Muscle layer of duodenum (tissue), 2 donors: Measurements from ENCODE around the gene PPP1CC.
"Not testable (repeated sequence)": the region's sequence is repeated elsewhere in the genome, so short reads cannot be mapped to it uniquely, and the experiment has no call there.

ENCODE experiments used
- H3K27ac ChIP-seq: one replicate; pipeline ENCODE4 v1.7.0; 2013; ENCODE audit warnings: mild to moderate bottlenecking, low read length
- H3K27me3 ChIP-seq: one replicate; pipeline ENCODE4 v1.7.0; 2013; ENCODE audit warnings: low read depth, mild to moderate bottlenecking, control low read depth, low read length
- H3K36me3 ChIP-seq, 2 donors: one replicate each; pipeline ENCODE4 v1.7.0; 2013; ENCODE audit warnings: low read length in 2 of 2, control low read depth in 1 of 2, mild to moderate bottlenecking in 1 of 2; ENCODE audit not compliant: insufficient read depth in 2 of 2, control insufficient read depth in 1 of 2
- H3K4me1 ChIP-seq, 2 donors: one replicate each; pipeline ENCODE4 v1.7.0; 2013; ENCODE audit warnings: low read length in 2 of 2, mild to moderate bottlenecking in 2 of 2, control low read depth in 1 of 2, moderate library complexity in 1 of 2; ENCODE audit not compliant: insufficient read depth in 2 of 2, control insufficient read depth in 1 of 2
- H3K4me3 ChIP-seq, 2 donors: one replicate each; pipeline ENCODE4 v1.7.0; 2013; ENCODE audit warnings: low read length in 2 of 2, low read depth in 1 of 2, mild to moderate bottlenecking in 1 of 2
- H3K9me3 ChIP-seq, 2 donors: one replicate each; pipeline ENCODE4 v1.7.0; 2013; ENCODE audit warnings: low read length in 2 of 2, control low read depth in 1 of 2, mild to moderate bottlenecking in 1 of 2; ENCODE audit not compliant: control insufficient read depth in 1 of 2
- donor health status: healthy.

PPP1CC gene

DNA sequence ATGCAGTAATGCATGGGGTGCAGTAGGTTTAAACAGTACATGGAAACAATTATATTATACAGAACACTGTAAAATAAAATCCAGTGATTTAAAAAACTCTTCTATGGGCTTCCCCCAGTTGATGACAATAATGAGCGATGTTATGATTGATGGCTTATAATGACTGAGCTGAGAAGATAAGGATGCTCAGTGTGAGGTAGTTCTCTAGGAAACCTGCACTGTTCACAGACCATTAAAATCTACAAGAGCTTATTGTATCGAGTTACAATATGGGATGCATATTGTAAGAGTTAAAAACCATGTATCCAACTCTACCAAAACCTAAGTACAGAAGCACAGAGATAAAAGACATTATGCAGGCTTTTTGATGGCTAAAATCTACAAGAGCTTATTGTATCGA, 19.8 kb downstream of the PPP1CC start:
- H3K27ac ChIP-seq, H3K4me3 ChIP-seq, H3K9me3 ChIP-seq, H3K4me1 ChIP-seq, H3K27me3 ChIP-seq: not testable (repeated sequence)
- peaks cover 74 to 92% of the 10 kb centered on the region in 2 donors for H3K36me3 ChIP-seq

DNA sequence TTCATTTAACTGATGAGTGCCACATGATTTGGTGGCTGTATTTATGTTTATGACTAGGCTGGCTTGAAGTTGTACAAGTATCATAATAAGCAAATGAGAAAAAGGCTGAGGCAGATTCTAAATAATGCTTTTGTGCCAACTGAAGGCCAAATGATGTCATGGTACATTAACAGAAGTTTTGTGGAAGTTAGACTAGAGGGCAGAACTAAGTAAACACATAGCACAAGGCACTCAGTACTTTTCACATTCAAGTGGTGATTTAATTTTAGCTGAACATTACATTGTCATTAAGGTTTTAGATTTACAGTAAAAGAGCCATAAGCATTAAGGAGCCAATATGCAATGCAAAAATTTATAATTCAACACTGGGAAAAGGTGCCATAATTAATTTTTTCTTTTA, 21.1 kb downstream of the PPP1CC start:
- peaks cover 71 to 91% of the 10 kb centered on the region in 2 donors for H3K36me3 ChIP-seq

DNA sequence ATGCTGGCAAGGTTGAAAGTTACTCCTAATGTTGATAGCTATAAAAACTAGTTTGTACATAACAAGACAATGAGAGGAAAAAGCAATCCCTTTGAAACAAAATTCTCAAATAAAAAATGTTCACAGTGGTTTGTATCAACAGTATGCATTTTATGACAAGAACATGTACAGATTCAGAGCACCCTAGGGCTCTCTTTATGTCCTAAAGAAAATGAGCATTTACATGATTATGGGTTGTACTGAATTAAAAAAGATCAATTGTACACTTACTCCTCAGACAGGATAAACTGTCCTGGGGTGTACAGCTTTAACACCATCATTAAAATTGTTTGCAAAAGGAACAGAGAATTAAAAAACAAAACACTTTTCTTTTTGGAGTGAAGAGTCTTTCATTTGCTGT, 22.2 kb downstream of the PPP1CC start:
- H3K27me3 ChIP-seq = no peaks in the 10 kb centered on the region
- no peak overlapping the region for H3K4me3 ChIP-seq
- H3K27ac ChIP-seq = no peak overlapping the region
- no peaks in the 10 kb centered on the region for H3K4me1 ChIP-seq
- peaks cover 63 to 83% of the 10 kb centered on the region in 2 donors for H3K36me3 ChIP-seq
- H3K9me3 ChIP-seq = no peaks in the 10 kb centered on the region

More for the DNA sequence above, 21.1 kb downstream of the PPP1CC start:
- Histone ChIP-seq H3K27me3 (no peaks in the 10 kb centered on the region), H3K4me3 (no peak overlapping the region), H3K27ac (no peak overlapping the region), H3K4me1 (no peaks in the 10 kb centered on the region), H3K9me3 (no peaks in the 10 kb centered on the region)

DNA sequence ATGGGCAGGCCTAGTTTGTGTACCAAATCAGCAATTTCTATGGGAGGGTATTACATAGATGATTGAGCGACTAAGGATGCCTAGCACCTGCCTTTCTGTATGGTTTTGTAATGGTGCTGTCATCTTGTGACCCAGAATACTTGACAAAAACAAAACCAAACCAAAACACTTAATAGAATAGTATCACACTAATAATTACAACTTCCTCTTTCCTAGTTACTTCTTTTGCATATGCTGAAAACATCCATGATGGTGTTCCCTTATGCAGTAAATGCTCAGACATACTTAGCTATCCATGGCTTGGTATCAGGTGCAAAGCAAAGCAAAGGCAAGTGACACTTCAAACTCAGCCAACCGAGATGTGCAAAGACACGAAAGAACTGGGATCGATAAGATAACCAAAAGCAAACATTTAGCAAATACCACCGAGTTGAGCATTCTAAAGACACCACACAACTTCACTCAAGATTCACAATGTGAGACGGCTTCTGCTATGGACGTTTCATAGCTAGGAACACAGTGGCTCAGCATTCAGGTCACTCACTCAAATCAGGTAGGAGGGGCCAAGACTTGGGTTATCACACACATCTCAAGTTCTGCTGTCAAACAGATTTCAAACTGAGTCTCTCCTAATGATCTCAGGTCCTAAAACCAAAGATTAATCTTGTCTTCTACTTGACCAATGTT, 24.3 kb downstream of the PPP1CC start:
- H3K4me1 ChIP-seq = no peaks in the 10 kb centered on the region
- no peaks in the 10 kb centered on the region for H3K27me3 ChIP-seq
- H3K9me3 ChIP-seq = no peaks in the 10 kb centered on the region
- no peak overlapping the region for H3K27ac ChIP-seq
- H3K36me3 ChIP-seq = peaks cover 51 to 62% of the 10 kb centered on the region in 2 donors
- no peak overlapping the region for H3K4me3 ChIP-seq

DNA sequence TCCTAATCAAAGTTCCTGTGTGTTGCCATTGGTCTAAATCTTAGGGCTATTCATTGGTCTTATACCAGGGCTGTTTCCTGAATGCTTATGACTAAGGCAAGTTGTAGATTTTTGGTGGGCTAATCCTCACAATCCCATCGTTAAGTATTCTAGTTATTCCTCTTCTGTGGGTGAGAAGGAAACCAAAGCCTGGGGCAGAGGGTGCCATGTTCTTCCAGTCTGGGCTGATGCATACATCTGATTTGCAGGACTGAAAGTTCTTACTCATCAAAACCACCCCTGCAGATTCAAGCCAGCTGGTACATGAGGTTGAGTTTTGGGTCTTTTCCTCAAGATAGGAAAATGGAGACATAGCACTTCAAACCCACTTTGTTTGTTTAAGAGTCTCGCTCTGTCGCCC, 25.7 kb downstream of the PPP1CC start:
- no peaks in the 10 kb centered on the region for H3K27me3 ChIP-seq
- no peak overlapping the region for H3K27ac ChIP-seq
- no peaks in the 10 kb centered on the region for H3K4me1 ChIP-seq
- H3K9me3 ChIP-seq = no peaks in the 10 kb centered on the region
- no peak overlapping the region for H3K4me3 ChIP-seq
- H3K36me3 ChIP-seq = peaks cover 45 to 48% of the 10 kb centered on the region in 2 donors

DNA sequence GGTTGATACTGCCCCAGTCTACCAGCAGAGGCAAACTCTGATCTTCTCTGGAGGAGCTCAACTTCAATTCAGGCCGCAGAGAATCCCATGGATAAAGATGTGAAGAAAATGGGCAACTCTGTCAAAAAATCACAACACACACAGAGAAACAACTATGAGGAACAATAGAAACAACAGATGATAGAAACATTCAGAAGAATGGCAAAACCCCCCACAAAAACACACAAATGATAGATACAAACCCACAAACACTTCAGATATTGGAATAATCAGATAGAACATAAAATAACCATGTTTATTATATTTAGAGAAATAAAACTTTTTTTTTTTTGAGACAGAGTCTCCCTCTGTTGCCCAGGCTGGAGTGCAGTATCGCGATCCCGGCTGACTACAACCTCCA, 33.8 kb downstream of the PPP1CC start:
- Histone ChIP-seq H3K9me3 (no peaks in the 10 kb centered on the region), H3K27ac (no peak overlapping the region), H3K27me3 (no peaks in the 10 kb centered on the region), H3K4me1 (no peaks in the 10 kb centered on the region), H3K4me3 (no peak overlapping the region), H3K36me3 (no peaks in the 10 kb centered on the region)

DNA sequence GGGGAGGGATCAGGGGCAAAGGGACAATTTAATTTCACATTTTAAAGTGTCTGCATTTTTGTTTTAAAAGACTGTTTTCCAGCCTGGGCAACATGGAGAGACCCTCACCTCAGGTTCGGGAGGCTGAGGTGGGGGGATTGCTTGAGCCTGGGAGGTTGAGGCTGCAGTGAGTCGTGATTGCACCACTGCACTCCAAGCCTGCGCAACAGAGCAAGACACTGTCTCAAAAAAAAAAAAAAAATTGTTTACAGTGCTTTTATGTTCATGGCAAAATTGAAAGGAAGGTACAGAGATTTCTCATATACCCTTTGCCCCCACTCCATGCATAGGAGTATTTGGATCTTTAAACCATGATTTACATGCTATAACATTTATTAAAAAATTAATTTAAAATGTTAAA, 37.4 kb downstream of the PPP1CC start:
- no peak overlapping the region for H3K4me3 ChIP-seq
- H3K9me3 ChIP-seq = no peaks in the 10 kb centered on the region
- no peak overlapping the region for H3K27ac ChIP-seq
- no peaks in the 10 kb centered on the region for H3K36me3 ChIP-seq
- H3K27me3 ChIP-seq = no peaks in the 10 kb centered on the region
- no peaks in the 10 kb centered on the region for H3K4me1 ChIP-seq

DNA sequence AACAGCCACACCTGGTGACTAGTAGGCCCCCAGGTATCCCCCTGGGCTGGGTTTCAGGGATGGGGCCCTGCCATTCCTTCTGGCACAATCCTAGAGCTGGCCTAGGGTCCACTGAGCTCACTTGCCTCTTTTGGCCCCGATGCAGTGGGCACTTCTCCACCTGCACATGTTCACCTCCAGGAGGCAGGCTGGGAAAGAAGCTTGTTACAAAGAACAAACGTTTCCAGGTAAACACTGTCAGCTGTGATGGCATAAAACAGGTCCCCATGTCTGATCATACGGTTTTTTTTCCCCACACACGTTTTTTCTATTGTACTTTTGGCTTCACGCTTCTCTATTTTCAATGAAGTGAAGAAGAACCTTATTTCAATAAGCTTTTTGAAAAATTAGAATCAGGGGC, 37.9 kb downstream of the PPP1CC start:
- H3K27me3 ChIP-seq = no peaks in the 10 kb centered on the region
- H3K9me3 ChIP-seq = no peaks in the 10 kb centered on the region
- no peak overlapping the region for H3K27ac ChIP-seq
- no peak overlapping the region for H3K4me3 ChIP-seq
- no peaks in the 10 kb centered on the region for H3K4me1 ChIP-seq
- H3K36me3 ChIP-seq = no peaks in the 10 kb centered on the region

DNA sequence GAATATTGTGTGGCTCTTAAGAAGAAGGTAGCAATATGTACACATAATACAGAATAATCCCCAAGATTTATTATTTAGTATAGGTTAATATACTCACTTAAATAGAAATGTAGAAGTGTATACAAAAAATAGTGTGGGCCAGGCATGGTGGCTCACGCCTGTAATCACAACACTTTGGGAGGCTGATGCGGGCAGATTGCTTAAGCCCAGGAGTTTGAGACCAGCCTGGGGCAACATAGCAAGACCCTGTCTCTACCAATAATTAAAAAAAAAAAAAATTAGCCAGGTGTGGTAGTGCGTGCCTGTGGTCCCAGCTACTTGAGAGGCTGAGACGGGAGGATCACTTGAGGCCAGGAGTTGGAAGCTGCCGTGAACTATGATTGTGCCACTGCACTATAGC, 38.5 kb downstream of the PPP1CC start:
- no peak overlapping the region for H3K4me3 ChIP-seq
- H3K27me3 ChIP-seq = no peaks in the 10 kb centered on the region
- no peak overlapping the region for H3K27ac ChIP-seq
- H3K36me3 ChIP-seq = no peaks in the 10 kb centered on the region
- H3K4me1 ChIP-seq = peaks cover 0 to 1% of the 10 kb centered on the region in 2 donors
- H3K9me3 ChIP-seq = no peaks in the 10 kb centered on the region

DNA sequence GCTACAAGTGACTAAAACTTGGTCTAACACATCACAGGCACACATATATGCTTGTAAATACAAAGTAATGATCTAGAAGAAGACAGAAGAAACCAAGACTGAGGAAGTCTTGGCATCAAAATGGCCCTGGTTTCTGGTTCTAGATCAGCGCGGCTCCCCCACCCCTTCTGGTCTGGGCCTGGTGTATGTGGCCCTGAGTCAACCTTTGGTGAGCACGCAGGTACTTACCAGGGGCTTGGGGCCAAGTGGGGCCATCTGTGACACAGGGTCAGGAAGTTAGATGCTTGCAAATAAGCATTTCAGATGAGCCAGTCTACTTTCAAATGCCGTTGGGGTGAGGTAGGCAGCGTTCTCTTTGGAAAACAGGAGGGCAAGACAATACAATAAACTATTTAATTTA, 40.6 kb downstream of the PPP1CC start:
- Histone ChIP-seq H3K9me3 (no peaks in the 10 kb centered on the region), H3K27me3 (no peaks in the 10 kb centered on the region), H3K36me3 (no peaks in the 10 kb centered on the region), H3K4me3 (no peak overlapping the region), H3K27ac (no peak overlapping the region), H3K4me1 (peaks cover 0 to 15% of the 10 kb centered on the region in 2 donors)

DNA sequence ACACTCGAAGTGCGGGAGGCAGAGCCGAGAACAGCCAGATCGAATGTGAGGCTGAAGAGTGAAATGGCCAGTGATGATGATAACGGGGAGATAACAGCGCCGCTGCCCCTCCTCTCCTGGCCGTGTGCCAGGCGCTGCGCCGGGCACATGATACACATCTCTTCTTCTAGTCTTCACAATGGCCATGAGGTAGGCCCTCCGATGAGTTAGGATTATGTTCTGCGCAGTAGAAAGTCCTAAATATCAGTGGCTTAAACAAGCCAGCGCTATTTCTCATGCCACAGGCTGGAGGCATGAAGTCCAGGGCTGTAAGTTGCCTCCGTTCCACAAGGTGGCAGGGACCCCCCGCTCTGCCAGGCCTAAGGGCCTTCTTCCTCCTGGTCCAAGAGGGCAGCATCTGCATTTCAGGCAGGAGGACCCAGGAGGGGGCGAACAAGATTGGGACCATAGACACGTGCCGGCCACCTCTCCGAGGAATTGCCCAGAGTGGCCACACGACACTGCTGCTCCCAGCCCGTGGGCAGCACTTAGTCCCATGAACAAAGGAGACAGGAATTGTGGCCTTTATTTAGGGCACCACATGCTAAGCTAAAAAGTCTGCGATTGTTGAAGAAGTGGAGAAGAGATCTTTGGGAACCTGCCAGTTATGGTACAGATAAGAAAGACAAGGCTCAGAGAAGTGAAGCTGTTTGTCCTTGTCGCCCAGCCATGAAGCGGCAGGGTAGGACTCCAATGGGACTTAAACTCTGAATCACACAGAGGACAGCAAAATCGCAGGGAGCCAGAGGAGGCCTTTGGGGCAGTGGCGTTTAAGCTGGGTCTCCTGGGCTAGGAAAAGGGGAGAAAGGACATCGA, 42.9 kb downstream of the PPP1CC start:
- H3K4me1 ChIP-seq = peaks cover 0 to 15% of the 10 kb centered on the region in 2 donors
- no peak overlapping the region for H3K27ac ChIP-seq
- H3K36me3 ChIP-seq = no peaks in the 10 kb centered on the region
- H3K4me3 ChIP-seq = no peak overlapping the region
- no peaks in the 10 kb centered on the region for H3K9me3 ChIP-seq
- no peaks in the 10 kb centered on the region for H3K27me3 ChIP-seq
